Measurements from ENCODE around the gene ADAT1. TPM values are rescaled to one million over a fixed set of nuclear protein-coding genes. Genes with fewer than 3 reads are reported as not detected.

The ADAT1 gene
- total and polyA plus RNA-seq, 2 of the 13 experiments (the other 11 are each of a cell fraction or from before 2014, with no cell fraction given) = 18.4 to 40.8 TPM

DNA sequence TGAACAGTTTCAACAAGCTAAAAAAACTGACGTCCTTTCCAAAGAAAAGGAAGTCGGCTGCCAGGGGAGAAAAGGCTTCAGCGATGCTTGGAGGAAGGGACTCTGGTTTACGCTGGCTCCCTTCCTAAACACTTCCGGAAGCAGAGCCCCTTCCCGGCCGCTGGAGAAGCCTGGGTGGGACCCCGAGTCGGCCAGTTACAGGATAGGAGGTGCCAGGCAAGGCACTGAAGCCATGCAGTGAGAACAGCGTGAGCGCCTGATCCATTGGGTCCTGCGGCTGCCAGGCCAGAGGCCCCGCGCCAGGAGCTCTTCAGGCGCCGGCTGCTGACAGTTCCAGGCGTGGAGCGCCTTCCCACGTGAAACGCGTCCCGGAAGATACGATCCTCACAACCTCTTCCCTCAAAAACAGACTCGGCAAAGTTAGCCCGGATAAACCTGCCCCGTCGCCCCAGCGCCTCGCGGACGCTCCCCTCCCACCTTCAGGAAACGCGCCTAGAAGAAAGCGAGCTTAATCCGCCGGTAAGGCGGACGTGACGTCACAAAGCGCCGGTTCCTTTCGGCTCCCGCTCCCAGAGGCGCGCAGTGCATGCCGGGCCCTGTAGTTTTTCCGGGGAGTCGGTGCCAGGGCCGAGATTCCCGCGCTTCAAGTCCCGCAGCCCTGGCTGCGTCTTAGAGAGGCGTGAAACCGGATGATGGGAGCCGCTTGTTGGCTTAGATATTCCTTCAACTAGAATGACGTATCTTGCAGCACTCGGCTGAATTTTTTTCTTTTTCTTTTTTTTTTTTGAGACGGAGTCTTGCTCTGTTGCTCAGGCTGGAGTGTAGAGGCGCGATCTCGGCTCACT lies at the start of gene ADAT1 (continued):
- TF ChIP-seq, protein P1, sequence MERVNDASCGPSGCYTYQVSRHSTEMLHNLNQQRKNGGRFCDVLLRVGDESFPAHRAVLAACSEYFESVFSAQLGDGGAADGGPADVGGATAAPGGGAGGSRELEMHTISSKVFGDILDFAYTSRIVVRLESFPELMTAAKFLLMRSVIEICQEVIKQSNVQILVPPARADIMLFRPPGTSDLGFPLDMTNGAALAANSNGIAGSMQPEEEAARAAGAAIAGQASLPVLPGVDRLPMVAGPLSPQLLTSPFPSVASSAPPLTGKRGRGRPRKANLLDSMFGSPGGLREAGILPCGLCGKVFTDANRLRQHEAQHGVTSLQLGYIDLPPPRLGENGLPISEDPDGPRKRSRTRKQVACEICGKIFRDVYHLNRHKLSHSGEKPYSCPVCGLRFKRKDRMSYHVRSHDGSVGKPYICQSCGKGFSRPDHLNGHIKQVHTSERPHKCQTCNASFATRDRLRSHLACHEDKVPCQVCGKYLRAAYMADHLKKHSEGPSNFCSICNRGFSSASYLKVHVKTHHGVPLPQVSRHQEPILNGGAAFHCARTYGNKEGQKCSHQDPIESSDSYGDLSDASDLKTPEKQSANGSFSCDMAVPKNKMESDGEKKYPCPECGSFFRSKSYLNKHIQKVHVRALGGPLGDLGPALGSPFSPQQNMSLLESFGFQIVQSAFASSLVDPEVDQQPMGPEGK (CRISPR knock-in tag; IDR thresholded peaks at IDR 0.05) = peak; percentile 46; the same call in 1 of the 2 replicates
- TF ChIP-seq ZNF280B (CRISPR knock-in tag; IDR thresholded peaks at IDR 0.05; ENCODE audit: borderline replicate concordance) (peak; percentile 69), ZNF142 (CRISPR knock-in tag; IDR thresholded peaks at IDR 0.05) (no peak), RAD21 (CRISPR knock-in tag; IDR thresholded peaks at IDR 0.05) (peak; percentile 53), ZNF589 (CRISPR knock-in tag; conservative IDR thresholded peaks at IDR 0.05) (no peak), ZNF768 (CRISPR knock-in tag; IDR thresholded peaks at IDR 0.05) (peak; percentile 72; the same call in 1 of the 2 replicates)
